Breast epithelium (tissue), 4 donors: Measurements from ENCODE around the gene NEURL1B. TPM values are rescaled to one million over a fixed set of nuclear protein-coding genes. Genes with fewer than 3 reads are reported as not detected.
A peak's percentile ranks its signal among the peaks of the same experiment; 100 is the strongest.

Source experiments
- DNase-seq, 2 donors: peaks; one replicate each; pipeline ENCODE4 v3.0.0-alpha.2; 2019; ENCODE audit warnings: low spot score in 2 of 2
- H3K27ac ChIP-seq, 2 donors: fragments of 200-600 bp; sonication (generic) in 1 of 2; one replicate each; pipeline ENCODE4 v1.5.1; 2016 to 2019; ENCODE audit warnings: mild to moderate bottlenecking in 1 of 2
- H3K27me3 ChIP-seq, 2 donors: fragments of 200-600 bp; sonication (generic) in 1 of 2; one replicate each; pipeline versions ENCODE4 v1.5.1 to v1.6.0; 2017 to 2019; ENCODE audit warnings: control low read depth in 1 of 2, mild to moderate bottlenecking in 1 of 2
- H3K36me3 ChIP-seq: fragments of 200-600 bp; one replicate; pipeline ENCODE4 v1.5.1; 2019
- H3K4me1 ChIP-seq, 2 donors: fragments of 200-600 bp; sonication (generic); one replicate each; pipeline ENCODE4 v1.5.1; 2016 to 2019; ENCODE audit warnings: control low read depth in 1 of 2
- H3K4me3 ChIP-seq, 3 donors: fragments of 200-600 bp; sonication (generic); 1 replicate in 2 of 3; 2 replicates in 1 of 3; pipeline ENCODE4 v1.5.1; 2016 to 2019; ENCODE audit warnings: mild to moderate bottlenecking in 3 of 3, moderate library complexity in 2 of 3
- H3K9me3 ChIP-seq, 2 donors: fragments of 200-600 bp; sonication (generic) in 1 of 2; one replicate each; pipeline ENCODE4 v1.5.1; 2016 to 2019; ENCODE audit warnings: control low read depth in 1 of 2
- CTCF ChIP-seq, 3 donors: fragments of 450-650 bp; IDR thresholded peaks; one replicate each; pipeline ENCODE4 v1.5.1; 2016 to 2017; ENCODE audit warnings: antibody characterized with exemption in 3 of 3, mild to moderate bottlenecking in 3 of 3, moderate library complexity in 3 of 3
- POLR2A ChIP-seq: fragments of 450-650 bp; IDR thresholded peaks from one replicate; pipeline ENCODE4 v1.6.1; 2016; ENCODE audit warnings: antibody characterized with exemption, mild to moderate bottlenecking, moderate library complexity
- POLR2AphosphoS5 ChIP-seq, 3 donors: sonication (generic); formaldehyde crosslinking; IDR thresholded peaks; one replicate each; pipeline ENCODE4 v1.6.1; 2017; ENCODE audit warnings: antibody characterized with exemption in 3 of 3
- intact Hi-C: fragments of 100-400 bp; cut with DNase I; formaldehyde crosslinking; loops from one replicate; pipeline ENCODE4 v1.15.1; 2023; ENCODE audit warnings: low total_unique reads
- total RNA-seq, 3 donors: library from RNA; depleted of rRNA; stranded (reverse); fragments of >200 nt; gene quantifications; one replicate each; pipeline ENCODE4 v1.1.0, GENCODE V29; 2016

Gene NEURL1B
- total RNA-seq, 3 donors from 2014 or later: 6.3 to 17.0 (median 9.9) TPM

GRCh38 chr5:172695232-172696054 is 54.4 kb downstream of the NEURL1B start:
- no peak for DNase-seq
- no peak overlapping the region for H3K4me3 ChIP-seq
- no peaks in the 10 kb centered on the region for H3K27me3 ChIP-seq
- TF ChIP-seq CTCF (IDR thresholded peaks at IDR 0.05) (no peak), POLR2A (no peak), POLR2AphosphoS5 (IDR thresholded peaks at IDR 0.05) (no peak)
- H3K27ac ChIP-seq: peak overlapping the region; percentile 75 to 85
- H3K4me1 ChIP-seq: no peaks in the 10 kb centered on the region
- no peaks in the 10 kb centered on the region for H3K36me3 ChIP-seq
- no peaks in the 10 kb centered on the region for H3K9me3 ChIP-seq
- intact Hi-C loops: loop anchor here (2.0 to 10.0 kb wide), 2 partner anchors 217 to 591 kb away; no protein-coding TSS in a partner anchor

- intact Hi-C loops: loop anchor here (2.0 to 10.0 kb wide), 2 partner anchors 218 to 592 kb away; no protein-coding TSS in a partner anchor
- peak overlapping the region; percentile 63 to 91 (median 67) for H3K4me3 ChIP-seq
- no peaks in the 10 kb centered on the region for H3K9me3 ChIP-seq
- DNase-seq: no peak
- no peaks in the 10 kb centered on the region for H3K4me1 ChIP-seq
- no peaks in the 10 kb centered on the region for H3K27me3 ChIP-seq
- H3K27ac ChIP-seq: peak overlapping the region; percentile 75 to 85
- no peaks in the 10 kb centered on the region for H3K36me3 ChIP-seq
- TF ChIP-seq POLR2A (no peak), CTCF (IDR thresholded peaks at IDR 0.05) (no peak), POLR2AphosphoS5 (IDR thresholded peaks at IDR 0.05) (no peak)
These were observed 55.2 kb downstream of the NEURL1B start for GRCh38 chr5:172696171-172696849.

GRCh38 chr5:172697123-172698121 is 56.4 kb downstream of the NEURL1B start:
- Histone ChIP-seq H3K9me3 (no peaks in the 10 kb centered on the region), H3K27ac (peak overlapping the region; percentile 75 to 85), H3K4me3 (peak overlapping the region; percentile 63 to 91 (median 67)), H3K4me1 (no peaks in the 10 kb centered on the region), H3K27me3 (no peaks in the 10 kb centered on the region), H3K36me3 (no peaks in the 10 kb centered on the region)
- intact Hi-C loops: loop anchor here (2.0 to 10.0 kb wide), 2 partner anchors 219 to 593 kb away; no protein-coding TSS in a partner anchor
- peak; percentile 82 to 90 for DNase-seq
- TF ChIP-seq POLR2A: no peak
- TF ChIP-seq POLR2AphosphoS5 (IDR thresholded peaks at IDR 0.05): peak in 2 of 3 donors; percentile 70 to 77
- peak; percentile 86 to 96 (median 95) for TF ChIP-seq CTCF (IDR thresholded peaks at IDR 0.05)

- Histone ChIP-seq H3K4me3 (no peak overlapping the region), H3K27ac (no peak overlapping the region), H3K9me3 (no peaks in the 10 kb centered on the region), H3K27me3 (peaks cover 0 to 3% of the 10 kb centered on the region in 2 donors), H3K36me3 (no peaks in the 10 kb centered on the region), H3K4me1 (no peaks in the 10 kb centered on the region)
- TF ChIP-seq CTCF (IDR thresholded peaks at IDR 0.05) (no peak), POLR2A (no peak), POLR2AphosphoS5 (IDR thresholded peaks at IDR 0.05) (no peak)
- DNase-seq: no peak
- intact Hi-C loops: loop anchor here (10.0 kb wide), 1 partner anchor 595 kb away; no protein-coding TSS in a partner anchor
These were observed 58.4 kb downstream of the NEURL1B start for GRCh38 chr5:172699423-172699822.
